ENCODE measurements around the gene CRYBA2.

The CRYBA2 gene

DNA sequence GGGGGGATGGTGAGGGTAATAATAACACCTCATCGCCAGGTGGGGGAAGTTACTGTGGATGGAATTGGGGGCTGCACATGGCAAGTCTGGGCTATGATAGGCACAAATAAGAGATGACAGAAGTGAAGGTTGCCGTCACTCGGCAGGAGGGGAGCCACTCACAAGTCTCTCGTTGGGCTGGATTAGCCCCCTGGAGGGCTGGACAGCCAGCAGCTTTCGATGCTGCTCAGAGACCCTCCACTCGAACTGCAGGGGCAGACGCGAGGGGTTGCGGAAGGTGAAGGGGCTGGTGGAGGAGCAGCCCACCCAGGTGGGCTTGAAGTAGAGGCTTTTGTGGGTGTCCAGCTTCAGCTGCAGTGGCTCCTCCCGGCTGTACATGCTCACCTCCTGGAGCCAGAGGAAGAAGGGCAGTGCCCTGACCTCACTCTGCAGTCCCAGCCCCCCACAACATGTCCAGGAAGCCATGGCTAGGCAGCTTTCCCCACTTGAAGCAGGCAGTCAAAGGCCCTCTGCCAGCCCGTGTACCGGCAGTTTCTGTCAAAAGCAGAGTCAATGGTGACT is 29.9 kb upstream of the CRYBA2 start:
- TF ChIP-seq, protein P1, sequence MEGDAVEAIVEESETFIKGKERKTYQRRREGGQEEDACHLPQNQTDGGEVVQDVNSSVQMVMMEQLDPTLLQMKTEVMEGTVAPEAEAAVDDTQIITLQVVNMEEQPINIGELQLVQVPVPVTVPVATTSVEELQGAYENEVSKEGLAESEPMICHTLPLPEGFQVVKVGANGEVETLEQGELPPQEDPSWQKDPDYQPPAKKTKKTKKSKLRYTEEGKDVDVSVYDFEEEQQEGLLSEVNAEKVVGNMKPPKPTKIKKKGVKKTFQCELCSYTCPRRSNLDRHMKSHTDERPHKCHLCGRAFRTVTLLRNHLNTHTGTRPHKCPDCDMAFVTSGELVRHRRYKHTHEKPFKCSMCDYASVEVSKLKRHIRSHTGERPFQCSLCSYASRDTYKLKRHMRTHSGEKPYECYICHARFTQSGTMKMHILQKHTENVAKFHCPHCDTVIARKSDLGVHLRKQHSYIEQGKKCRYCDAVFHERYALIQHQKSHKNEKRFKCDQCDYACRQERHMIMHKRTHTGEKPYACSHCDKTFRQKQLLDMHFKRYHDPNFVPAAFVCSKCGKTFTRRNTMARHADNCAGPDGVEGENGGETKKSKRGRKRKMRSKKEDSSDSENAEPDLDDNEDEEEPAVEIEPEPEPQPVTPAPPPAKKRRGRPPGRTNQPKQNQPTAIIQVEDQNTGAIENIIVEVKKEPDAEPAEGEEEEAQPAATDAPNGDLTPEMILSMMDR (IDR thresholded peaks at IDR 0.05; ENCODE audit: low read depth, low read length, missing control alignments): no peak
- no peak overlapping the region for H3K4me3 ChIP-seq (ENCODE audit: low read depth, low read length)
- DNase-seq (ENCODE audit: low read depth): no peak

DNA sequence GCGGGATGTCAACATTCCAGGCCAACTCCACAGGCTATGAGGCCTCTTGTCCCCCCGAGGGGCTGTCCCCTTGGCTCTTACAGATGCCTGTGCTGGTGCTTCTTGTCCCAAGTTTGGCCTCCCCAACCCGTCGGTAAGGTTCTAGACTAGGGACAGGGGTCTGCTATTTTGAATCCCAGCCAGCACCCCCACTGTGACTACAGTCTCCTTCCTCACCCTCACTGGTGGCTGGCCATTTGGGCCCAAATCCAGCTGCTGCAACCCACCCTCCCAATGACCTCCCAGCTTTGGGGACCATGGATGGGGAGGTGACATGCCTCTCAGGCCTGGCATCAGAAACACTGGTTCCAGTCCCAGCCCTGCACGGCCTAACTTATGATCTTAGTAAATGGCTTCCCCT is 29.4 kb upstream of the CRYBA2 start:
- DNase-seq (ENCODE audit: low read depth): no peak
- H3K4me3 ChIP-seq (ENCODE audit: low read depth, low read length): no peak overlapping the region
- TF ChIP-seq, protein P1 (IDR thresholded peaks at IDR 0.05; ENCODE audit: low read depth, low read length, missing control alignments): no peak

DNA sequence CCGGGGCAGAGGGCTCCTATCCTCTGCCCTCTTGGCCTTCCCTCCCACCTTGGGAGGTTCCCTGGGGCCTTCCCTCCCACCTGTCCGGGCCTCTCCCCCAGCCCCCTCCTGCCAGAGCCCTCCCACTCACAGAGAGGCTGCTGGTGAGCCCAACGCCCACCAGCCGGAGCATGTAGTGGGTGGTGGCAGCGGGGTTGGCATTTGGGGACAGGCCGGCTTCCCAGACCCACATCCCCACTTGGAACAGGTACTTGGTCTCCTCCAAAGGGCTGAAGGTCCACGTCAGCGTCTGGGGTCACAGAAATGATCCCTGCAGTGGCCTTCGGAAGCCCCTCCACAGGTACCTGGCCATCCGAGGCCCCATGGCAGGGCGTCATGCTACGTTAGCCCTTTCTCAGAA is 28.8 kb upstream of the CRYBA2 start:
- H3K4me3 ChIP-seq (ENCODE audit: low read depth, low read length): no peak overlapping the region
- TF ChIP-seq, protein P1 (IDR thresholded peaks at IDR 0.05; ENCODE audit: low read depth, low read length, missing control alignments): no peak
- DNase-seq (ENCODE audit: low read depth): no peak

DNA sequence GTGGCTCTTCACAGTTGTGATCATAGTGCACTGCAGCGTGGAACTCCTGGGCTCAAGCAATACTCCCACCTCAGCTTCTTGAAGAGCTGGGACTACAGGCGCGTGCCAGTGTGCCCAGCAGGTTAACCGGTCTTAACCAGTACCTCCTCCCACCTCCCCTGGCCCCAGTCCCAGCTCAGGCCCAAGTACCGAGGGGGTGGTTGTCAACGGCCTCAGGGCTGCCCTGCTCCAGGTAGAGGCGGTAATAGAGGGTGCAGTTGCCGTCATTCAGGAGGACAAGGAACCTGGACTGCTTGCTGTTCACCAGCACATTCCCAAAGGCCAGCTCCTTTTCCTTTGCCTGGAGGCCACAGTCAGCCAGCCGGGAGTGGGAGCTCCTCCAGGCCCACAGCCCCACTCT is 28.4 kb upstream of the CRYBA2 start:
- H3K4me3 ChIP-seq (ENCODE audit: low read depth, low read length): no peak overlapping the region
- TF ChIP-seq, protein P1 (IDR thresholded peaks at IDR 0.05; ENCODE audit: low read depth, low read length, missing control alignments): no peak
- no peak for DNase-seq (ENCODE audit: low read depth)

DNA sequence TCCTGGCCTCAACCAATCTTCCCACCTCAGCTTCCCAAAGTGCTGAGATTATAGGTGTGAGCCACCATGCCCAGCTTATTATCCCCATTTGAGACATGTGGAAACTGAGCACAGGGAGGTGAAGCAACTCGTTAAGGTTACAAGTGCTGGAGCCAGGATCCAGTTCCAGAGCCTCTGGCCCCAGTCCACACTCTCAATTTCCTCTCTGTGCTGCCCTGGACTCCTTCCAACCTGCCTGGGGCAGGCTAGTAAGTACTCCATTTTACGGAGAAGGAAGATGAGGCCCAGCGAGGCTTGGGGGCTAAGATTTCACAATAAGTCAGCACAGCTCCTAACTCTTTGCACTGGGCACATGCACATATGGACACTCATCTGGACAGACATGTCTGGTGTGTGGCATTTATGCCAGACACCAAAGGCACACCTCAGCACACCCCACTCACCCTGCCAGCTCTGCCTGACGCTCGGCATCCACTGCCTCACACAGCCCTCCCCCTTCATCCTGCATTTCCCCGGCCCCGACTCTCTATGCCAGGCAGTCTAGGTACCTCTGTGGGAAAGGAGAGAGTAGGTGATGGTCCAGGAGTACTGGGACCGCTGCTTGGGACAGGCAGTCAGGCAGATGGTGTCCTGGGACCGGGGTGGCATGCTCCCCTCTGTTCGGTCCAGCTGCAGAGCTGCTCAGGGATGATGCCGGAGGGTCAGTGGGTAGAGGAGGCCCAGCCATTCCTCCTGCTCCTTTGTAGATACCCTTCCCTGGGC is 27.6 kb upstream of the CRYBA2 start:
- TF ChIP-seq, protein P1 (IDR thresholded peaks at IDR 0.05; ENCODE audit: low read depth, low read length, missing control alignments): no peak
- H3K4me3 ChIP-seq (ENCODE audit: low read depth, low read length): no peak overlapping the region
- no peak for DNase-seq (ENCODE audit: low read depth)

DNA sequence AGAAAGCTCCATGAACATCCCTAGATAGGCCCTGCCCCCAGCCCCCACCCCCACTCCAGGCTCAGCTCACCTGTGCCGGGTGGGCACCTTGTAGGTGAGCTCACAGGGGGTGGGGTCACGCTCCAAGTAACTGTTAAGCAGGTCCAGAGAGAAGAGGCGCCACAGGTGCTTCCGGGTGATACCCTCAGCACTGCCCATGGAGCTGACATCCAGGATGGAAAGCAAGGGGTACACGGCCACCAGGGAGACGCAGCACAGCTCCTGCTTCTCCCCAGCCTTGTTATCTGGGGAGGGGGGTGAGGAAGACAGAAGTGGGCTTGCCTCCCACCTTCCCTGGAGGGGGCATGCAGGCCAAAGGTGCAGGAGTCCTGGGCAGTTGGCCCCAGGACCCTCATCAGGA is 26.2 kb upstream of the CRYBA2 start:
- no peak for DNase-seq (ENCODE audit: low read depth)
- TF ChIP-seq, protein P1 (IDR thresholded peaks at IDR 0.05; ENCODE audit: low read depth, low read length, missing control alignments): no peak
- H3K4me3 ChIP-seq (ENCODE audit: low read depth, low read length): no peak overlapping the region

DNA sequence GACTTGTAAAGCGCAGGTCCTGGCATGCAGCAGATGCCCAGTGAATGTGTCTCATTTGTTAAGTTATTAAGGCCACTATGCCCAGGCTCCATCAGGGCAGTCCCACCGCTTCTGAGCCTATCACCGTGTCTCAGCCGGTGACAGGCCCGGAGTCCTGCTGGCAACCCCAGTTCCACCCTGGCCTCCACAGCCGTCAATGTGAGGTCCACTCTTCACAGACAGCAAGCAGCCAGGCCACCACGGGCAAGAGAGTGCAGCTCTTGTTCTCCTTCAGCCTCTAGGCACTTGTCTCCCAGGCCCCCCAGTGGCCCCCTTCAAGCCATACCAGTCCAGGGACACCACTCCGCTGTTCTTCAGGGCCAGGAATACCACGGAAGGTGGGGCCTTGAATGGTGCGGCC is 25.5 kb upstream of the CRYBA2 start:
- no peak overlapping the region for H3K4me3 ChIP-seq (ENCODE audit: low read depth, low read length)
- no peak for DNase-seq (ENCODE audit: low read depth)
- TF ChIP-seq, protein P1 (IDR thresholded peaks at IDR 0.05; ENCODE audit: low read depth, low read length, missing control alignments): no peak

Measured in GM12864 (cell line).